Ishikawa (cell line): Measurements from ENCODE around the gene BMP6.

Experiments used
- CEBPB ChIP-seq: IDR thresholded peaks from 2 replicates; pipeline ENCODE4 v1.6.1; 2012
- CREB1 ChIP-seq: IDR thresholded peaks from 2 replicates; pipeline ENCODE4 v1.6.1; 2012; ENCODE audit warnings: low read depth
- EGR1 ChIP-seq: IDR thresholded peaks from 2 replicates; pipeline ENCODE4 v1.6.1; 2012
- EP300 ChIP-seq: IDR thresholded peaks from 2 replicates; pipeline ENCODE4 v1.6.1; 2012; ENCODE audit warnings: borderline replicate concordance
- FOXM1 ChIP-seq: IDR thresholded peaks from 2 replicates; pipeline ENCODE4 v1.6.1; 2012; ENCODE audit warnings: low read depth, borderline replicate concordance
- NFIC ChIP-seq: IDR thresholded peaks from 2 replicates; pipeline ENCODE4 v1.6.1; 2012
- RAD21 ChIP-seq: IDR thresholded peaks from 2 replicates; pipeline ENCODE4 v1.6.1; 2012; ENCODE audit warnings: low read depth
- TAF1 ChIP-seq: IDR thresholded peaks from 2 replicates; pipeline ENCODE4 v1.6.1; 2012; ENCODE audit warnings: low read depth, mild to moderate bottlenecking
- TCF12 ChIP-seq: IDR thresholded peaks from 2 replicates; pipeline ENCODE4 v1.6.1; 2012; ENCODE audit warnings: low read depth
- TEAD4 ChIP-seq: IDR thresholded peaks from 2 replicates; pipeline ENCODE4 v1.6.1; 2012
- YY1 ChIP-seq: IDR thresholded peaks from 2 replicates; pipeline ENCODE4 v1.6.1; 2012; ENCODE audit warnings: low read depth
- ZBTB7A ChIP-seq: IDR thresholded peaks from 2 replicates; pipeline ENCODE4 v1.6.1; 2012; ENCODE audit warnings: low read depth
- TF ChIP-seq, protein P1 (sequence below): IDR thresholded peaks from 2 replicates; pipeline ENCODE4 v1.6.1; 2012
- TF ChIP-seq, protein P2 (sequence below): IDR thresholded peaks from 2 replicates; pipeline ENCODE4 v1.6.1; 2012; ENCODE audit warnings: low read depth, mild to moderate bottlenecking
- TF ChIP-seq, protein P3 (sequence below): IDR thresholded peaks from 2 replicates; pipeline ENCODE4 v1.6.1; 2012

BMP6 gene

DNA sequence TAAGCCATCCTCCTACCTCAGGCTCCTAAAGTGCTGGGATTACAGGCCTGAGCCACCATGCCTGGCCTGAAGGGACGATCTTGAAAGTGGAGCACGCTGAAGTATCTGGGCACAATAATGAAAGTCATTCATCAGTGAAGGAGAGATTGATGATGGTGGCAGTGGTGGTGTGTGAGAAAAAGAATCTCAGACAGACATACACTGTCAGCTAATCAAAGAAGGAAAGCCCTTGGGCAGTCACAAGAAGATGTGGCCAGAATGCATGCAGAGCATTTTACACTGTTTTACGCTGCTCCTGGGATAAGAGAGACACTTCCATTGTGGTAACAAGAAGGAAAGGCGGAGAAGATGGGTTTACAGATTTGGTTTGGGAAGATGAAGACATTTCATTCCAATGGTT is 20.4 kb upstream of the BMP6 start:
- TF ChIP-seq TEAD4 (no peak), EP300 (no peak), CREB1 (no peak), EGR1 (no peak), YY1 (no peak), RAD21 (no peak), TAF1 (no peak), CEBPB (no peak), TCF12 (no peak), NFIC (no peak), ZBTB7A (no peak), FOXM1 (no peak)
- TF ChIP-seq, protein P1, sequence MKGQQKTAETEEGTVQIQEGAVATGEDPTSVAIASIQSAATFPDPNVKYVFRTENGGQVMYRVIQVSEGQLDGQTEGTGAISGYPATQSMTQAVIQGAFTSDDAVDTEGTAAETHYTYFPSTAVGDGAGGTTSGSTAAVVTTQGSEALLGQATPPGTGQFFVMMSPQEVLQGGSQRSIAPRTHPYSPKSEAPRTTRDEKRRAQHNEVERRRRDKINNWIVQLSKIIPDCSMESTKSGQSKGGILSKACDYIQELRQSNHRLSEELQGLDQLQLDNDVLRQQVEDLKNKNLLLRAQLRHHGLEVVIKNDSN = no peak
- TF ChIP-seq, protein P2, sequence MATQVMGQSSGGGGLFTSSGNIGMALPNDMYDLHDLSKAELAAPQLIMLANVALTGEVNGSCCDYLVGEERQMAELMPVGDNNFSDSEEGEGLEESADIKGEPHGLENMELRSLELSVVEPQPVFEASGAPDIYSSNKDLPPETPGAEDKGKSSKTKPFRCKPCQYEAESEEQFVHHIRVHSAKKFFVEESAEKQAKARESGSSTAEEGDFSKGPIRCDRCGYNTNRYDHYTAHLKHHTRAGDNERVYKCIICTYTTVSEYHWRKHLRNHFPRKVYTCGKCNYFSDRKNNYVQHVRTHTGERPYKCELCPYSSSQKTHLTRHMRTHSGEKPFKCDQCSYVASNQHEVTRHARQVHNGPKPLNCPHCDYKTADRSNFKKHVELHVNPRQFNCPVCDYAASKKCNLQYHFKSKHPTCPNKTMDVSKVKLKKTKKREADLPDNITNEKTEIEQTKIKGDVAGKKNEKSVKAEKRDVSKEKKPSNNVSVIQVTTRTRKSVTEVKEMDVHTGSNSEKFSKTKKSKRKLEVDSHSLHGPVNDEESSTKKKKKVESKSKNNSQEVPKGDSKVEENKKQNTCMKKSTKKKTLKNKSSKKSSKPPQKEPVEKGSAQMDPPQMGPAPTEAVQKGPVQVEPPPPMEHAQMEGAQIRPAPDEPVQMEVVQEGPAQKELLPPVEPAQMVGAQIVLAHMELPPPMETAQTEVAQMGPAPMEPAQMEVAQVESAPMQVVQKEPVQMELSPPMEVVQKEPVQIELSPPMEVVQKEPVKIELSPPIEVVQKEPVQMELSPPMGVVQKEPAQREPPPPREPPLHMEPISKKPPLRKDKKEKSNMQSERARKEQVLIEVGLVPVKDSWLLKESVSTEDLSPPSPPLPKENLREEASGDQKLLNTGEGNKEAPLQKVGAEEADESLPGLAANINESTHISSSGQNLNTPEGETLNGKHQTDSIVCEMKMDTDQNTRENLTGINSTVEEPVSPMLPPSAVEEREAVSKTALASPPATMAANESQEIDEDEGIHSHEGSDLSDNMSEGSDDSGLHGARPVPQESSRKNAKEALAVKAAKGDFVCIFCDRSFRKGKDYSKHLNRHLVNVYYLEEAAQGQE = no peak
- TF ChIP-seq, protein P3, sequence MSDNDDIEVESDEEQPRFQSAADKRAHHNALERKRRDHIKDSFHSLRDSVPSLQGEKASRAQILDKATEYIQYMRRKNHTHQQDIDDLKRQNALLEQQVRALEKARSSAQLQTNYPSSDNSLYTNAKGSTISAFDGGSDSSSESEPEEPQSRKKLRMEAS = no peak

DNA sequence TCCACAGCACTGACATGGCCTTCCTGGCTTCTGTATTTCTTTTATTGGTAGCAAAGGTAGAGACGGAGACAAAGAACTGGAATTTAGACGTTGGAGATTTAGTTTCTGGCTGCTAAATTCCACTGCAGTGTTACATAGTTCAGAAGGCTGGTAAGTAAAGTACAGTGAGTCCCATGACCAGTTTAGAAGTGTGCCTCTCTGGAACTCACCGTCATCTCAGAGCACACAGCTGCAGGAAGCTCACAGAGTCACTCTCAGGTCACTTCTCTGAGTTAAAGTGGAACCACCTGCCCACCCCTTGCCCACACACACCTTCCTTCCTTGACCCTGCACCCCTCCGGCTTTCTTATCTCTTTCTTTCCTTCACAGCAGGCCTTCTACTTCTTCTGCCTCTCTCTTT is 19.6 kb upstream of the BMP6 start:
- TF ChIP-seq TEAD4 (no peak), ZBTB7A (no peak), NFIC (no peak), EGR1 (no peak)

DNA sequence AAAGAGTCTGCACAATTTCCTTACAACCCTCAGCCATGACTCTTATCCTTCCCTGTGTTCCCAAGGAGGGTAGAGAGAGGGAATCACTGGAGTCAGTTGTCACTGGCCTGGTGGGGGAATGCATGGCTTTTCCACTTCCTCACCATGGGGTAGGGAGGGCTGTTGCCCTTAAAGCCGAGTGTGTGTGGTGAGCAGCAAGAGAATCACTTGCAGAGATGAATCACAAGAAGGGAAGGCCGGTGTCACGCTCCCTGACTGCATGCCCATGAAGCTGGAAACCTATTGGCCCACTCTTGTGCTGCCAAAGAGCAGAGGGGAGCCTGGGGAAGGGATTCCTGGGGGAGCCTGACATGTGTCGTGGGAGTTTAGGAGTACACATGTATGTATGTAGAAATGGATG is 18.1 kb upstream of the BMP6 start:
- no peak for TF ChIP-seq TAF1

DNA sequence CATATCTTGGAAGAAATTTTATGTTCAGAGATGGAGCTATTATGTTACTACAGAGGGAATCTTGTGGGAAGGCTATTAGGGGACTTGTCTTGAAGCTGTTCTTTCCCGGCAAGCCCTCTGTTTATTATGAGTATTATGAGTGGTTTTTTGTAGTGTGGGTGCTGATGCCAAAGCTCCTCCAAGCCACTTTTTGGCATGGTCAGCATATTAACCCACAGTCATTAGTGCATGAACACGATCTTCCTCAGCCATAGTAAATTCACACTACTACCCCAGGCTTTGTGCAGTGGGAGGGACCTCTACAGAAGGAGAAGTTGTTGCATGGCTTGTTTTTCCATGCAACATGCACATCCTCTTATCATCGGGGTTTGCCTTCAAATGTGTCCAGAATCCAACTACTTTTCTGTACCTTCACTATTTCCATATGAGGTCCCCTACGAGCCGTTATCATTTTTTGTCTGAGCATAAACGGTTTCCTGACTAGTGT is 6.5 kb upstream of the BMP6 start:
- no peak for TF ChIP-seq CREB1
- no peak for TF ChIP-seq YY1
- TF ChIP-seq, protein P2 = no peak
- TF ChIP-seq TEAD4 = no peak
- TF ChIP-seq CEBPB = no peak
- no peak for TF ChIP-seq TAF1
- TF ChIP-seq EP300 = no peak
- no peak for TF ChIP-seq EGR1
- TF ChIP-seq, protein P3 = no peak
- TF ChIP-seq, protein P1 = no peak

DNA sequence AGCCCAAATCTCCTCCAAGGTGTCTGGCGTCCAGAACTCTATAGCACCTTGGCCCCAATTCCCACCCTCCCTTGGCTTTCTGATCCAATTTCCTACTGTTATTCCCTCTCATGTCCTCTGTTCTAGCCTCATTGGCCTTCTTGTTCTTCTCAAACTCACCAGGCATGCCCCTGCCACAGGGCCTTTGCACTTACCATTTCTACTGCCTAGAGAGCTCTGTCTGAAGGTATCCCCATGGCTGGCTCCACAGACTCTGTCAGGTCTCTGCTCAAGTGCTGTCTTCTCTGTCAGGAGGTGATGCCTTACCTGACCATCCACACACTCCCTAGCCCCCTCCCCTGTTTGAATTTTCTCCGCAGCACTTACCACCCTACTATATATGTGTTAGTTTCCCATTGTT is 5.6 kb upstream of the BMP6 start:
- TF ChIP-seq, protein P1 = no peak
- TF ChIP-seq TCF12 (no peak), EGR1 (no peak), CEBPB (no peak), CREB1 (no peak), TEAD4 (no peak), EP300 (no peak), NFIC (no peak), YY1 (no peak), RAD21 (no peak), TAF1 (no peak), FOXM1 (no peak), ZBTB7A (no peak)
- TF ChIP-seq, protein P2 = no peak
- TF ChIP-seq, protein P3 = no peak
